Hematopoietic multipotent progenitor cell treated with erythropoietin and hydrocortisone succinate and interleukin-3 and kit ligand, for 17 days (in vitro differentiated cells): ENCODE results near the gene KLK12.
A peak's percentile ranks its signal among the peaks of the same experiment; 100 is the strongest.

Experiments
- DNase-seq: peaks from one replicate; pipeline ENCODE4 v3.0.0-alpha.2; 2015; ENCODE audit warnings: low spot score

The KLK12 gene

GRCh38 chr19:51047031-51047335 lies 12.2 kb upstream of the KLK12 start:
- DNase-seq: no peak

GRCh38 chr19:51044327-51044726 lies 9.5 kb upstream of the KLK12 start:
- no peak for DNase-seq

GRCh38 chr19:51043497-51043896 lies 8.7 kb upstream of the KLK12 start:
- DNase-seq: no peak

GRCh38 chr19:51040151-51040550 lies 5.3 kb upstream of the KLK12 start:
- DNase-seq: no peak

GRCh38 chr19:51036519-51036918 lies 1.7 kb upstream of the KLK12 start:
- DNase-seq: no peak

GRCh38 chr19:51031880-51032225 lies 2.9 kb downstream of the KLK12 start:
- DNase-seq: no peak

GRCh38 chr19:51031220-51031879 lies 3.5 kb downstream of the KLK12 start:
- DNase-seq: no peak

GRCh38 chr19:51030631-51031030 lies 4.2 kb downstream of the KLK12 start:
- no peak for DNase-seq

- DNase-seq: no peak
These were observed 5.1 kb downstream of the KLK12 start for GRCh38 chr19:51029718-51030117.

- DNase-seq: no peak
These were observed 6.9 kb downstream of the KLK12 start for GRCh38 chr19:51027873-51028272.

GRCh38 chr19:51027126-51027806 lies 7.5 kb downstream of the KLK12 start:
- no peak for DNase-seq

- no peak for DNase-seq
These were observed 8.3 kb downstream of the KLK12 start, which contains the start of gene KLK11 for GRCh38 chr19:51026554-51026831. Gene KLK11 (minus strand): TSS chr19:51026616. CDS start chr19:51025631, 985 bp downstream.

- DNase-seq: no peak
These were observed 8.8 kb downstream of the KLK12 start for GRCh38 chr19:51025809-51026553.

- no peak for DNase-seq
These were observed 9.4 kb downstream of the KLK12 start for GRCh38 chr19:51025401-51025800.

GRCh38 chr19:51024924-51025323 lies 9.9 kb downstream of the KLK12 start:
- no peak for DNase-seq

GRCh38 chr19:51023946-51024345 lies 10.9 kb downstream of the KLK12 start:
- DNase-seq: no peak

- no peak for DNase-seq
These were observed 12.3 kb downstream of the KLK12 start for GRCh38 chr19:51022526-51022925.

- peak; percentile 7 for DNase-seq
These were observed 13.7 kb downstream of the KLK12 start for GRCh38 chr19:51020988-51021651.

GRCh38 chr19:51019544-51019925 lies 15.3 kb downstream of the KLK12 start, which contains the start of gene KLK10:
Gene KLK10 (minus strand): TSS chr19:51019709. CDS start chr19:51019130, 579 bp downstream.
- no peak for DNase-seq

GRCh38 chr19:51018745-51019543 lies 15.9 kb downstream of the KLK12 start:
- no peak for DNase-seq

GRCh38 chr19:51016798-51017683 lies 17.8 kb downstream of the KLK12 start:
- DNase-seq: peak; percentile 43
